ENCODE data around the gene CCBE1. TPM values are rescaled to one million over a fixed set of nuclear protein-coding genes. Genes with fewer than 3 reads are reported as not detected.
"Not testable (repeated sequence)": the region's sequence is repeated elsewhere in the genome, so short reads cannot be mapped to it uniquely, and the experiment has no call there.

The CCBE1 gene
- total RNA-seq, 1 donor from 2014 or later: not detected

DNA sequence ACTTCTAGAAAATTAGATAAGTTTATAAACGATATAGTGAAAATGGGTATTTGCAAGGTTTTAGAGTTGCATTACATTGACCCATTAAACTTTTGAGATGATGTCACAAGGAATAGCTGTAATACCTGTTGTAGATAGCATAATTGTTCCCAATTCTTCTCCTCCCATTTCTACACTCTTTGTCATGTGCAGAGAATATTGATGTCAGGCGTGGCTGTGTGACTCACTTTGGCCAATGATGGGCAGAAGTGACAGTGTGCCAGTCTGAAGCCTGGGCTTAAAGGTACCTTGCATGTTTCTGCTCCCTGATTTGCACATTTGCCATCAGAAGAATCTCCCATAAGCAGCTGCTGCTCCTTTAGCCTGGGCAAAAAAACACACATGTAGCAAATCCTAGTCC lies 26.9 kb upstream of the CCBE1 start:
- Mint-ChIP-seq H3K27ac (no peak overlapping the region), H3K4me3 (no peak overlapping the region), H3K4me1 (no peaks in the 10 kb centered on the region), H3K36me3 (ENCODE audit: low read depth) (no peaks in the 10 kb centered on the region), H3K27me3 (no peaks in the 10 kb centered on the region), H3K9me3 (no peaks in the 10 kb centered on the region)
- intact Hi-C loops (cut with micrococcal nuclease): no loop called here
- DNase-seq: no peak

DNA sequence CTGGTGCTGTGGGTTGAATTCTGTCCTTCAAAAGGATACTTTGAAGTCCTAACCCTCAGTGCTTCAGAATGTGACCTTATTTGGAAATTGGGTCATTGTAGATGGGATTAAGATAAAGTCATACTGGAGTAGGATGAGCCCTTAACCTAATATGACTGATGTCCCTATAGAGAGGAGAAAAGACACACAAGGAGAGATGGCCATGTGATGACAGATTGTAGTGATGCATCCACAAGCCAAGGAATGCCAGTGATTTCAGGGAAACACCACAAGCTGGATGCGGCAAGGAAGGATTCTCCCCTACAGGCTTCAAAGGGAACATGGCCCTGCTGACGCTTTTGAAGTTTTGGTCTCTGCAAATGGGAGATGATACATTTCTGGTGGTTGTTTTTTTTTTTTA lies 24.7 kb upstream of the CCBE1 start:
- intact Hi-C loops (cut with micrococcal nuclease): no loop called here
- Mint-ChIP-seq H3K36me3 (ENCODE audit: low read depth) (no peaks in the 10 kb centered on the region), H3K27ac (no peak overlapping the region), H3K4me3 (no peak overlapping the region), H3K9me3 (no peaks in the 10 kb centered on the region), H3K27me3 (no peaks in the 10 kb centered on the region), H3K4me1 (no peaks in the 10 kb centered on the region)
- DNase-seq: no peak

DNA sequence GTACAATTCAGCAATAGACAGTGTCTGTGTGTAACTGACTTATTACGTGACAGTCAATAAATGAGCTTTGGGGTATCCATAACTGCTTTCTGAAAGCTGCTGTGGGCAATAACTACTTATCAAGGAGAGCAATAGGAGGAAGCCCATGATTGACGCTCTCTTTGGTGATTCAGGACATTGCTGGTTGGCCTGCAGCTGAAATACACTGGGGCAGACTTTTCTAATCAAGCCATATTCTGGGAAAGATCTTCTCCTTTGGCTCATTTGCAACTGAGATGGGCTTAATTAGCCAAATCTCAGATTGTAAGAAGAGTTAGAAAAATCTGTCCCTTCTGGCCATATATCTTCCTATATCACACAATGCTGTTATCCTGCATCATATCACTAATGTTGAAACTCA lies 24.0 kb upstream of the CCBE1 start:
- no peaks in the 10 kb centered on the region for H3K36me3 Mint-ChIP-seq (ENCODE audit: low read depth)
- no peaks in the 10 kb centered on the region for H3K4me1 Mint-ChIP-seq
- no peak overlapping the region for H3K4me3 Mint-ChIP-seq
- no peaks in the 10 kb centered on the region for H3K27me3 Mint-ChIP-seq
- intact Hi-C loops (cut with micrococcal nuclease): no loop called here
- no peak for DNase-seq
- H3K27ac Mint-ChIP-seq: no peak overlapping the region
- no peaks in the 10 kb centered on the region for H3K9me3 Mint-ChIP-seq

DNA sequence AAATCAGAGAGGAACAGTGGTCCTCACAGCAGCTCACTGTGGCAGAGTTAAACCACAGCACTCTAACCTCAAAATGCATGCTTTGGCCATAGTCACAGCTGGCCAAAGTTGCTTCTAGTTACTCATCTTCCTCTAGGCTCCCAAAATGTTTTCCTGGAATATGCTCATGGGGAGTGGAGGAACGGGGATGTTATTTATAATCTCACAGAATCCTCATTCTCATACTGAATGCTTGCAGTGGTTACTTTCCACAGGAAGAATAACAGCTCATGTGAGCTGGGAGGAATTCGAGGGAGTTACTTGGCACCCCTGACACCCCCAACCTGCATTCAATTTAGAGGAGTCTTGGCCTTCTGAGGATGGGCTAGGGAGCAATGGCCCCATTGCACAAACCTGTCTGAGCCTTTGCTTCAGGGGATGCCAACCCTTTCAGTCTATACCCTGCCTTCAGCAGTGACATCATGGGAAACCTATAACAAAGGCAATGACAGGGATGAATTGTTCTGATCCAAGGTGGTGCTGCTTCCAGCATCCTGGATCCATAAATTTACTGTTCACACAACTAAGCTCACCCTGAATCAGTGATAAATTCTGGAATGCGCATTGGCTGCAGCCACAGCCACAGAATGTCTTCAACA lies 22.4 kb upstream of the CCBE1 start:
- intact Hi-C loops (cut with micrococcal nuclease): no loop called here
- DNase-seq: no peak
- Mint-ChIP-seq H3K36me3 (ENCODE audit: low read depth) (no peaks in the 10 kb centered on the region), H3K27me3 (no peaks in the 10 kb centered on the region), H3K27ac (no peak overlapping the region), H3K4me3 (no peak overlapping the region), H3K9me3 (no peaks in the 10 kb centered on the region), H3K4me1 (no peaks in the 10 kb centered on the region)

DNA sequence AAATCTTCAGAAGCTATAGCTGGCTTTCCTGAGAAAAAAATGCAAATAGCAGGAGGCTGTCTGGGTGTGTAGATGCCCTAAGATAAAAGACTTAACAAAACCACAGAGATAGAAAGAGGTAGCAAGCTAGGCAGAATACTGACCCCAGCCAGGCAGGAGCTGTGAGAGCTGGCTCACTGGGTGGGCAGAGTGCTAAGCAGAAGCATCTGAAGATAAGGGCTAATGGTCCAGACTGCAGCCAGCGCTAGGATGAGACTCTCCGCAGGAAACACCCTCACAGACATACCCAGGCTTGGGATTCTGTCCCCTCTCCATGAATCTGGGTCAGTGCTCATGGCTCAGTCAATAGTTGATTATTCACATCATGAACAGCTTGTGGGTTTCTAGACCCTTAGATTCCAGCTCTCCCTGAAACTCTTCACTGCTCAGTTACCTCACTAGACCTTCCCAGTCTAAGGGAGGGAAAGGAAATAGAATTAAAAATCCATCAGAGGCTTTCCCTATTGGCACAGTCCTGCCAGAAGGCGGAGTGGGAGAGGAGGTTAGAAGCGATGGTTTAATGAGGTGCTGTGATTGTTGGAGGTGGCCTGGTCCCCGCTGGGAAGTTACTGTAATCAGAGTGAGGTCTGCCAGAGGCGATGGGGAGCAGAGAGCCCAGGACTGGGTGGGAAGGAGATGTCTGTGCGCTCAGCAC lies 21.4 kb upstream of the CCBE1 start:
- intact Hi-C loops (cut with micrococcal nuclease): no loop called here
- H3K27ac Mint-ChIP-seq: no peak overlapping the region
- no peaks in the 10 kb centered on the region for H3K4me1 Mint-ChIP-seq
- no peaks in the 10 kb centered on the region for H3K9me3 Mint-ChIP-seq
- DNase-seq: no peak
- no peak overlapping the region for H3K4me3 Mint-ChIP-seq
- H3K27me3 Mint-ChIP-seq: no peaks in the 10 kb centered on the region
- H3K36me3 Mint-ChIP-seq (ENCODE audit: low read depth): no peaks in the 10 kb centered on the region

DNA sequence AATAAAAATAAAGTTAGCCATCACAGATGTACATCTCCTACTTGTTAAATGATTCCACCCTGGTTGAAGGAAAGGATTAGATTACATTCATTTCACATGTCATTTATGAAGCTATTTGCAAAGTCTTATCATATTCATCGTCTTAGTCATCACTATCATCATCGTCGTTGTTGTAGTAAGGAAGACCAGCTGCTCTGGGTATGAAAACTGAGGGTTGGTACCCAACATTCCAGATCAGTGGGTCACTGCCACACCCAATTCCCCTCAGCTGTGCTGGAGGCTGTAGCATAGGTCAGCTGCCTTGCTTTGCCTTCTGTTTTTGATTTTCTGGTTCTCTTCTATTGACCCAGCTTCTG lies 20.9 kb upstream of the CCBE1 start:
- intact Hi-C loops (cut with micrococcal nuclease): no loop called here
- Mint-ChIP-seq H3K9me3 (no peaks in the 10 kb centered on the region), H3K36me3 (ENCODE audit: low read depth) (no peaks in the 10 kb centered on the region), H3K27ac (no peak overlapping the region), H3K4me1 (no peaks in the 10 kb centered on the region), H3K4me3 (no peak overlapping the region), H3K27me3 (no peaks in the 10 kb centered on the region)
- DNase-seq: no peak

DNA sequence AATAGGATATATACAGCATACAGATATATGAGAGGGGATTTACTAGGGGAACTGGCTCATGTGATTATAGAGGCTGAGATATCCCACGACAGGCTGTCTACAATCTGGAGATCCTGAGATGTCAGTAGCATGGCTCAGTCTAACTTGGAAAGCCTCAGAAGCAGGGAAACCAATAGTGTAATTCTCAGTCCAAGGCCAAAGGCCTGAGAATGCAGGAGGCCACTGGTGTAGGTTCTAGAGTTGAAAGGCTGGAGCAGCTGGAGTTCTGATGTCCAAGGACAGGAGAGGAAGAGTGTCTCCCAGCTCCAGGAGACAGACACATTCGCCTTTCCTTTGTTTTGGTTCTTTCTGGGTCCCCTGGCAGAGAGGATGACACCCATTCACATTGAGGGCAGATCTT lies 20.1 kb upstream of the CCBE1 start:
- DNase-seq: no peak
- Mint-ChIP-seq H3K27me3 (no peaks in the 10 kb centered on the region), H3K4me3 (no peak overlapping the region), H3K36me3 (ENCODE audit: low read depth) (no peaks in the 10 kb centered on the region), H3K27ac (no peak overlapping the region), H3K9me3 (no peaks in the 10 kb centered on the region), H3K4me1 (no peaks in the 10 kb centered on the region)
- intact Hi-C loops (cut with micrococcal nuclease): no loop called here

DNA sequence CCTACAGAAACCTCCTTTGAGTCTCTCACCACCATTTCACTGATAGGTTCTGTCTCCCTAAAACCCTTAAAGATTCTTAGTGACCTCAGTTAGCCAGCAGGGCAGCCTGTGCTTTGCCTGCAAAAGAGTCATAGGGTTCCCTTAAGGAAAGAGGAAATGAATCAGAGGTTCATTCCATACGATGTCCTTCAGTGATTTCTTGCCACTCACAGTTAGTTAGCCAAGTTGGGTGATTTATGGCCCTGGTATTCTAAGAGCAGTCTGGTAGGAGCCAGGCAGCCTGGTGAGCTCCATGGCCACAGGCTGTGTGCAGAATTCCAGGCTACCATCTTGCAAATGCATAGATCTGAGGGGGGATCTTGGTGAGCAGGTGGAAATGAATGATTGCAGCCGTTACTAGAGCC lies 18.7 kb upstream of the CCBE1 start:
- no peak for DNase-seq
- no peak overlapping the region for H3K27ac Mint-ChIP-seq
- H3K4me1 Mint-ChIP-seq: no peaks in the 10 kb centered on the region
- no peaks in the 10 kb centered on the region for H3K36me3 Mint-ChIP-seq (ENCODE audit: low read depth)
- intact Hi-C loops (cut with micrococcal nuclease): no loop called here
- no peaks in the 10 kb centered on the region for H3K9me3 Mint-ChIP-seq
- H3K4me3 Mint-ChIP-seq: no peak overlapping the region
- no peaks in the 10 kb centered on the region for H3K27me3 Mint-ChIP-seq

DNA sequence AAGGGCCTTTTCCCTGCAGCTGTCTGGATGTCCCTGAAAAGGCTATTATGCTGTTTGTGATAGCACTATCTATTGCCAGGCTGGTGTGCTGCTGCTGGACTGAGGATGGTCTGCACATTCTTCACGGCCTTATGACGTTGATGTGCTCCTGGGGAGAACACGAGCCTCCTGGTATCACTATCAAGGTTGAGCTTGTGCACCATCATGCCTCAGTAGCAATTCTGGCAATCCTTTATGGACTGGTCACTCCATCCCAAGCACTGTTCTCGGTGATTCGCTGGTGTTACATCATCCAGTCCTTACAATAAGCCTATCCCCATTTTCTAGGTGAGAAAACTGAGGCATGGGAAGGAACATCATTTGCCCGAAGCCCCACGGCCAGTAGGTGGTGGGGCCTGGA lies 18.2 kb upstream of the CCBE1 start:
- intact Hi-C loops (cut with micrococcal nuclease): no loop called here
- H3K4me3 Mint-ChIP-seq: no peak overlapping the region
- no peaks in the 10 kb centered on the region for H3K36me3 Mint-ChIP-seq (ENCODE audit: low read depth)
- H3K27ac Mint-ChIP-seq: no peak overlapping the region
- DNase-seq: no peak
- H3K27me3 Mint-ChIP-seq: no peaks in the 10 kb centered on the region
- no peaks in the 10 kb centered on the region for H3K9me3 Mint-ChIP-seq
- H3K4me1 Mint-ChIP-seq: no peaks in the 10 kb centered on the region

DNA sequence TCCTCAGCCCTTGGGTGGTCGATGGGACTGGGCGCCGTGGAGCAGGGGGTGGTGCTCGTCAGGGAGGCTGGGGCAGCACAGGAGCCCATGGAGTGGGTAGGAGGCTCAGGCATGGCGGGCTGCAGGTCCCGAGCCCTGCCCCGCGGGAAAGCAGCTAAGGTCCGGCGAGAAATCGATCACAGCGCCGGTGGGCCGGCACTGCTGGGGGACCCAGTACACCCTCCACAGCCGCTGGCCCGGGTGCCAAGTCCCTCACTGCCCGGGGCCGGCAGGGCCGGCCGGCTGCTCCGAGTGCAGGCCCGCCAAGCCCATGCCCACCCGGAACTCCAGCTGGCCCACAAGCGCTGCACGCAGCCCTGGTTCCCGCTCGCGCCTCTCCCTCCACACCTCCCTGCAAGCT lies 16.9 kb upstream of the CCBE1 start:
- H3K4me1 Mint-ChIP-seq; intact Hi-C loops (cut with micrococcal nuclease); H3K4me3 Mint-ChIP-seq; H3K36me3 Mint-ChIP-seq (ENCODE audit: low read depth); H3K27ac Mint-ChIP-seq; H3K27me3 Mint-ChIP-seq; DNase-seq; H3K9me3 Mint-ChIP-seq: not testable (repeated sequence)

DNA sequence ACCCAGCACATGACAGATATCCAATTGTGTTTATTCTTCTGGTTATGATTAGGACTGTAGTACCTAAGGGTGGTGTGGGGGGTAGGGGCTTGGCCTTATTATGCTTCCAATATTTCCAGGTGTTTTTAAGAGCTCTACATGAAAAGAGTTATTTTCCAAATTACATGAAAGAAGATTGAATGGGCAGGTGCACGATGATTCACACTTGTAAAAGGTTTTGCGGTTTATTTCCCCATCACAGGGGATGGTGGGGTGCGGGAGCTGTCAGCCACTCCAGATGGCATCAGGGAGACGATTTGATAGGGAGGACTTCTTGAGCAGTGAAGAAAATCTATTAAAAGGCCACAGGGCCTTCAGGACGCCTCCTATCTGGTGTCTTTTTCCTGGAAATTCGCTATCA lies 15.1 kb upstream of the CCBE1 start:
- no peak for DNase-seq
- H3K27ac Mint-ChIP-seq: no peak overlapping the region
- no peaks in the 10 kb centered on the region for H3K27me3 Mint-ChIP-seq
- H3K4me3 Mint-ChIP-seq: no peak overlapping the region
- no peaks in the 10 kb centered on the region for H3K4me1 Mint-ChIP-seq
- intact Hi-C loops (cut with micrococcal nuclease): no loop called here
- H3K36me3 Mint-ChIP-seq (ENCODE audit: low read depth): no peaks in the 10 kb centered on the region
- H3K9me3 Mint-ChIP-seq: no peaks in the 10 kb centered on the region

DNA sequence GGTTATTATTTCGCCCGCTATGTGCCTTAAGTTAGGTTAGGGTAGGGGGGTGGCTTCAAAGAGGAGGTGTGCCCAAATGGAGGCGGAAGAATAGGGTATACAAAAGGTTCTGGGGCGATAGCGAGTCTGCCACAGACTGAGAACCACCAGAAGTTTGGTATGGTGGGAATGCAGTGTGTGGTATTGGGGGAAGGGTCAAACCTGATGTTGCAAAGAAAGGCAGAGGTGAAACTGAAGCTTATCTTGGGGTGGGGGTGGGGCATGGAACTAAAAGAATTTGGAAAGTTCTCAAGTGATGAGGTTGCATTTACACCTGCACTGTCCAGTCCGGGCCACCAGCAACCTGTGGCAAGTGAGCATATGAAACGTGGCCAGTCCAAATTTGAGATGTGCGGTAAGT lies 11.8 kb upstream of the CCBE1 start:
- H3K27ac Mint-ChIP-seq: no peak overlapping the region
- no peaks in the 10 kb centered on the region for H3K27me3 Mint-ChIP-seq
- H3K4me3 Mint-ChIP-seq: no peak overlapping the region
- no peaks in the 10 kb centered on the region for H3K36me3 Mint-ChIP-seq (ENCODE audit: low read depth)
- no peaks in the 10 kb centered on the region for H3K9me3 Mint-ChIP-seq
- no peaks in the 10 kb centered on the region for H3K4me1 Mint-ChIP-seq
- intact Hi-C loops (cut with micrococcal nuclease): no loop called here
- DNase-seq: no peak

DNA sequence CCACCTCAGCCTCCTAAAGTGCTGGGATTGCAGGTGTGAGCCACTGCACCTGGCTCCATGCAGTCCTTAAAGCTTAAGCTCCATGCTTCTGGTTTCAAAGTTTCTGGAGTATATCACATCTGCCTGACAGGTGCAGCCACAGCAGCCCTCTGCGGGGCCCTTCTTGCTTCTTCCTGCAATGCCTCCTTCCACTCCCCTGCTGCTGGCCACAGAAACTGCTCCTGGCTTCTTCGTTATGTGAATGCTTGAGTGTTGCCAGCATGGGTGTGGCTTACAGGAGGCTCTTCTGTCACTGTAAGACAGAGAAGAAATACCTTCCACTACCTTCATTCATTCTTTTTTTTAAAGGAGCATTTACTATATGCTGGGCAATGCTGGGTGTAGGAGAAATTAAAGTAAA lies 10.1 kb upstream of the CCBE1 start:
- Mint-ChIP-seq H3K4me1 (no peaks in the 10 kb centered on the region), H3K36me3 (ENCODE audit: low read depth) (no peaks in the 10 kb centered on the region), H3K9me3 (no peaks in the 10 kb centered on the region), H3K4me3 (no peak overlapping the region), H3K27me3 (peaks cover 2% of the 10 kb centered on the region), H3K27ac (no peak overlapping the region)
- DNase-seq: no peak
- intact Hi-C loops (cut with micrococcal nuclease): no loop called here

DNA sequence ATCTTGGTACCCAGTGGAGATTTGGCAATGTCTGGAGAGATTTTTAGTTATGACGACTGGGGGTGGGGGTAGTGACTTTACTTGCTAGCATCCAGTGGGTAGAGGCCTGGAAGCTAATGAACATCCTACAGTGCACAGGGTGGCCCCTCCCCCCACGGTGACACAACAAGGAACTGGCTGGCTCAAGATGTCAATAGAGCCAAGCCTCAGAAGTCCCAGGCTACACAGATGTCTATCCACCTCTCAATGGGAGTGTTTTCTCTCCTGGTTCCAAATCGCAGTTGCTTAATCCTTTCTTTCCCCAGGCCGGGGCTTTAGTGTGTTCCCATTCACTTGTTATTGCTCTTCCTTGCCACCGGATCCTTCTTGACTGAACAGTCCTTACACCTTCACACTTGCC lies 9.3 kb upstream of the CCBE1 start:
- Mint-ChIP-seq H3K9me3 (no peaks in the 10 kb centered on the region), H3K4me3 (no peak overlapping the region), H3K36me3 (ENCODE audit: low read depth) (no peaks in the 10 kb centered on the region), H3K27ac (no peak overlapping the region), H3K4me1 (no peaks in the 10 kb centered on the region), H3K27me3 (peaks cover 4% of the 10 kb centered on the region)
- no peak for DNase-seq
- intact Hi-C loops (cut with micrococcal nuclease): no loop called here

DNA sequence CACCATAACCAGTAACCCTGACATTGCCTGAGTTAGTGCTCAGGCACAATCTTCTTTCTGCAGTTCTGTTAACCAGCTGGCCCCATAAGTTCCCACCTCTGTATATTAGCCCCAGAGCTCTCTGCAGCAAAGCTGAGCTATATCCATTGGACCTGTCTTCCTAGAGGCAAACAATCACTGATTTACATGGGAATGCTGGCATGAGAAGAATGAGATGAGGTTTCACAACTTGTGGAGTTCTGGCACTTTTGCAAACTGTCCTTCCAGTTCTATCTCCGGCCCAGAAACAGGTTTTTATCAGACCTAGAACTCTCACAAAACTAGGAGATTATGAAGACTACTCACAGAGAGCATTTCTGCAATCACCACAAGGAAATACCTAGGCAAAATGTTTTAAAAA lies 7.9 kb upstream of the CCBE1 start:
- Mint-ChIP-seq H3K9me3 (no peaks in the 10 kb centered on the region), H3K27ac (no peak overlapping the region), H3K36me3 (ENCODE audit: low read depth) (no peaks in the 10 kb centered on the region), H3K27me3 (peaks cover 13% of the 10 kb centered on the region), H3K4me1 (no peaks in the 10 kb centered on the region), H3K4me3 (no peak overlapping the region)
- intact Hi-C loops (cut with micrococcal nuclease): no loop called here
- DNase-seq: no peak

All from activated CD4-positive, alpha-beta T cell treated with anti-CD3 and anti-CD28 coated beads, Interleukin-2, amount 10 ng/mL, durations not matched to agents 24 days and 14 days (primary cell).